Epithelial cell of esophagus (primary cell): Measurements from ENCODE around the gene CEP164.

Experiments
- DNase-seq: peaks from one replicate; pipeline ENCODE4 v3.0.0; 2010; ENCODE audit warnings: low read depth
- H3K4me3 ChIP-seq: 2 replicates; pipeline ENCODE4 v1.5.1; 2011; ENCODE audit warnings: mild to moderate bottlenecking, low read length, control low read depth
- CTCF ChIP-seq: IDR thresholded peaks from 2 replicates; pipeline ENCODE4 v1.5.1; 2011; ENCODE audit warnings: low read depth, mild to moderate bottlenecking, low read length, control low read depth, inconsistent platforms; ENCODE audit not compliant: insufficient read depth; ENCODE audit errors: missing control alignments

Gene CEP164

GRCh38 chr11:117284053-117284452 lies 43.6 kb upstream of the CEP164 start:
- no peak for DNase-seq
- H3K4me3 ChIP-seq: no peak overlapping the region
- TF ChIP-seq CTCF: no peak

DNA sequence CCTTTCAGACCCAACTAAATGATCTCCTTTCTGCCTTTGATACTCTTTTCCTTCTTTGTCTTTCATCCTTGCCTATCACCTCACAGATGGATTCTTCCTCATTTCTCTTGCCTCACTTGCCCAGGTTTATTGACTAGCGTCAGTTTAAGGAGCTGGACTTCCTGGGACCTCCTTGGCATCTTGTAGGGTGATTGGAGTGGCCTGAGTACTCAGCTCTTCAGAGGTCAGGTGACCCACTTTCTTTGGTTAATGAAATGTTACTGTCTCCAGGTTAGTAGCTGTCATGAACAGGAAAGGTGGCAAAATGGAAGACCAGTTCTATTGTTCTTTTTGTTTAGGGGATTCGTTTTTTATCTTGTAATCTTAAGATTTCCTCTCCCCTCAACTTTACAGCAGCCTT lies 41.1 kb upstream of the CEP164 start:
- TF ChIP-seq CTCF: no peak
- H3K4me3 ChIP-seq: no peak overlapping the region
- no peak for DNase-seq

DNA sequence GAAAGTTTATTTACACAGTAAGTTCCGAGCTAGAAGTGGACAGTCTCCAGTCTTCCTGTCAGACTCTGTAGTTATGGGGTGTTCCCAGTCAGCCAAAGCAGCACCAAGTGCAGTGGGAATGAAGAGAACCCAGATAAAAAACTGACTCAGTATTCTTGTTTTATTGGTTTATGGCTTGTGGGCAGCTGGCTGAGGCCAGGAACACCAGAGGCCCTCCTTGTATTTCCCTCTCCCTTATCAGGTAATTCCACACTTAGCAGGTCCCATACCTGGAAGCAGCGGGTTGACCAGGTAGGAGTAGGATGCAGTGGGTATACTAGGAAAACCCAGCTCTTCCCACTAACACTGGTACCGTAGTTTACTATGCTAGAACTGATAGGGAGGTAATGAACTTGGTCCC lies 40.0 kb upstream of the CEP164 start:
- no peak for DNase-seq
- no peak overlapping the region for H3K4me3 ChIP-seq
- TF ChIP-seq CTCF: no peak

GRCh38 chr11:117289795-117290194 lies 37.9 kb upstream of the CEP164 start:
- no peak for DNase-seq
- TF ChIP-seq CTCF: no peak
- H3K4me3 ChIP-seq: no peak overlapping the region

DNA sequence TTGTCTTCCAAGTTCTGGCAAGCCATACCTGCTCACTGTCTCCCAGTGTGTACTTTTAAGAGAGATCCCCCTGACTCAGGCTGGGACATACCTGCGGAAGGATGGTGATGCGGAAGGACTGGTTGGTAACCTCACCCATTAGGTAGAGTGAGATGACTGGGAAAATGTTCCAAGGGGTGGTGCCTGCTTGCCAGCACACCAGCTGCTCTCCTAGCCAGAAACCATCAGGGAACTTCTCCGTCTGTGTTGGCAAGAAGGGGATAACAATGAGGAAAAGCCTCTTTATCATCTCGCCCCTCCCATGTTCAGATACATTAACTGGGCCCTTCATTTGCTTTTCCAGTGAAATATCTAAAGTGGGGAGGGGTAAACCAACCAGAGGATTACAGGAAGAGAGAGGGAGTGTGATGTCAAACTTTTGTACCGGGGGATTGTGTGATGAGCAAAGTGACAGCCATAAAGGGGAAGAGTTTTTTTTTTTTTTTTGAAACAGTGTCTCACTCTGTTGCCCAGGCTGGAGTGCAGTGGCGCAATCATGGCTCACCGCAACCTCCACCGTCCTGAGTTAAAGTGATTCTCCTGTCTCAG lies 36.8 kb upstream of the CEP164 start, which contains the start of gene BACE1-AS:
BACE1-AS (plus strand) TSS at position 538 of the 588 bp plus-strand sequence.
- DNase-seq: no peak
- H3K4me3 ChIP-seq: no peak within 1 kb of the TSS
- no peak for TF ChIP-seq CTCF

GRCh38 chr11:117292616-117293015 lies 35.0 kb upstream of the CEP164 start:
- TF ChIP-seq CTCF: no peak
- no peak overlapping the region for H3K4me3 ChIP-seq
- DNase-seq: no peak

GRCh38 chr11:117295438-117296137 lies 32.1 kb upstream of the CEP164 start:
- DNase-seq: no peak
- H3K4me3 ChIP-seq: no peak overlapping the region
- TF ChIP-seq CTCF: no peak
